Hematopoietic multipotent progenitor cell treated with erythropoietin and hydrocortisone succinate and interleukin-3 and kit ligand, for 15 days (in vitro differentiated cells): ENCODE results near the gene DMRTB1.

ENCODE experiments used
- DNase-seq: peaks from one replicate; pipeline ENCODE4 v3.0.0-alpha.2; 2015; ENCODE audit warnings: low spot score

The DMRTB1 gene

DNA sequence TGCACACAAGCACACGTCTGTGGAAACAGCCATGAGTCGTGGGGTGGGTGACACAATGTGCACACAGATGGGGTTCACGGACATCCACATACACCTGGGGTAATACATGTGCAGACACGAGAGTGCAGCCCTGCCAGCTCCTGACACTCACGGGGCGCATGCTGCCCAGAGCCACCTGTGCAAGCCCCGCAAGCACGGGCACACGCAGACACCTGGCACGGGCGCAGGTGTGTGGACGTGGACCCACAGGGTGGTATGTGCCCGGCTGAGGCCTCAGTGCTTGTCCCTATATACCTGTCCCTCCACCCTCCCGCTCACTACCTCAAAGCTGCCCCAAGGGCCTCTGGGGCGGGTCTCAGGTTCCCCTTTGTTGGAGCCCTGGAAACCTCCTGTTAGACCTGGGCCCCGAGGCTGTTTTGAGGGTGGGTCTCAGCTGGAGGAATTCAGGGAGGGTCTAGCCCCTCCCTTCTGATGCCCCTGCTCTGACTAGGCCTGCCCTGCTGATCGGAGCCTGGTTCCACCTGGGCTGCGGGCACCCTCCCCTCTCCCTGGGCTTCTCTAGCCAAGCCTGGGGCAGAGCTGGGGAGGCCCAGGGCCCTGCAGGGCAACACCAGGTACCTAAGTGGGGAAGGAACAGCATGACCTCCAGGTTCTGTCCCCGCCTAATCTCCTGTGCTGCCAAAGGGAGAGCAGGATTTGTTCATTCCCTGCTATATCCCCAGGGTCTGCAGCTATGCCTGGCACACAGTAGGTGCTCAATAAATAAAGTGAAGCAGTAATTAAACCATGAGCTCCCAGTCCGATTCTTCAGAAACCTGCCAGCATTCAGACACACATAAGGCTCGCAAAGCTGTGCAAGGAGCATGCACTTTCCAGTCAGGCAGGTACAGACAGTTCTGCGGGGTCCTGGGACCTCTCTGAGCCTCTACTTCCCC is 49.1 kb downstream of the DMRTB1 start:
- DNase-seq, result no peak

DNA sequence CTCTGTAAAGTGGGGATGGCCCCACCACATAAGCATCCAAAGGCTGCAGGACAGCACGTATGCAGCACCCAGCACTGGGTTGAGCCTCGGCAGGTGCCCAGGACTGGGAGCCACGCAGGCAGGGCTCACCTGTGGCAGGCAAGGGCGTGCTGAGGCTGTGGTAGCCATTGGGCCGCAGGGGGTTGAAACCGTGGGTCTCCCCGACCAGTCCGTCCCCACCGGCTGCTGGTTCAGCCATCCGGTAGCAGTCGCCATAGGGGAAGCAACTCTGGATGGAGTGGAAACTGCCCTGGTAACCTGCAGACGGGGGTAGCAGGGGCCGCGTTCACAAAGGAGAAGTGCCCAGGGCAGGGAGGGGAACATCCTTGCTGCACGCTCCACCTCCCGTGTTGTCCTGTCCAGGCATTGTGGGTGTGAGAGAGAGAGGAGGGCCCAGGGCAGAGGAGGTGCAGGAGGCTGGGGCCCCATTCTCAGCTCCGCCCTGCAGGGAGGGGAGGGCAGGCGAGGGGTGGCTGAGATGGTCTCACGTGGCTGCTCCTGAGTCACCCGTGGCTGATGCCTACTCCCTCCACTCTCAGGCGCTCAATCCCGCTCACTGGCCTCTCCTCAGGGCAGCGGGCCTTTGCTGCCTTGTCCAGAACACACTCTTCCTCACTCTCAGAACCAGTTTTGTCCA is 49.9 kb downstream of the DMRTB1 start:
- no peak for DNase-seq

DNA sequence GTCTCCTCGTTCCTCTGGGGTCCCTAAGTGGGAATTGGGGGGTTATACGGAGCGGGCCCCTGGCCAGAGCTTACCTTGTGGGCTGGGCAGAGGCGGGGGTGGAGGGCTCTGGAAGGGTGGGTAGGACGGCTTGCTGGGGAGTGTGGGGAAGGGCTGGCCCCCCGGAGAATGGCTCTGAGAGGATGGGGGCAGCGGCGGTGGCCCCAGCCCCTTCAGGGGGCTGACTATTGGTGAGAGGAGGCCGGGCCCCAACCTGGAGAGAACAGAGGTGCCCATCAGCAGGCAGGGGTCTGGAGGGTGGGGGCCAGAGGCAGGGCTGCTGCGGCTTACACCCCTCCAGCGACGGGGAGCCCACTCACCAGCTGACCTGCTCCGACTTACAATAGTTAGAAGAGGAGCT is 50.6 kb downstream of the DMRTB1 start:
- no peak for DNase-seq

DNA sequence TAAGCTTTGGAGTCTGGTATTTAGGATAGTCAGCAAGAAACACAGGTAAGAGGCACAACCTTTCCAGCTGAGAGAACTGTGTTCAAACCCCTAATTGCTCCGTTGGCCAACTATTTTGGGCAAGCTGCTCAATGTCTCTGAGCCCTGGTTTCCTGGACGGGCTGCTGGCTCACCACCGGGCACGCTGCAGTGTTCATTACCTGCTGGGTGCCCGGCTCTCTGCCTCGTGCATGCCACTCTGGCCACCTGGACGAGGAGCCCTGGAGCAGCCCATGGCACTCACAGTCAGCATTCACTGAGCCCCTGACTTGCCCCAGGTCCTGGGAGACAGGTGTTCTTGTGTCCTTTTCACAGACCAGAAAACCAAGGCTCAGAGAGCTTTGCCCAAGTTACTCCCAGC is 51.0 kb downstream of the DMRTB1 start:
- DNase-seq, result no peak

DNA sequence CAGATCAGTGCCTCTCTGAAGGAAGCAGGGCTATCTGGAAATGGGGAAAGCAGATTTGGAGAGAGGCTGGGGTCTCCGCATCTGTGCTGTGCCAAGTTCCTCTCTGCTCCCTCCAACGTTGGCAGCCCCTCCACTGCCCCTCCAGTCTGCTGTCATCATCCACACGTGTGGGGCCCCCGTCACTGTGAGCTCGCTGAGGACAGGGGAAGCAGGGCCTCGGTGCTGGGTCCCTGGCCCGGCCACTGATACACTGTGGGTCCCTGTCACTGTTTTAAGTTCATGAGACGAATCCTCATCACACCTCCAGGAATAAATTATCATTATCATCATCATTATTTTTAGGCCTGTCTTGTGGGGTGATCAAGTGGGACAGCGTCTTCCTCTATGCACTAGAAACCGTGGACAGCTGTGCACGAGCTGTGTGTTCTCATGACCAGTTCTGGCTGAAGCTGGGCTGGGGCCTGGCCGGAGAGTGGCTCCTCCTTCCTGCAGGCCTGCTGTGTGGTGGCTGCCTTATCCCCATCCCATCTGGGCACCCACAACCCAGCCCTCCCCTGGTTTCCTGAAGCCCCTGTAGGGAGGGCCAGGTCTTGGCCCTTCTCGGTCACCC is 52.2 kb downstream of the DMRTB1 start:
- DNase-seq, result no peak

DNA sequence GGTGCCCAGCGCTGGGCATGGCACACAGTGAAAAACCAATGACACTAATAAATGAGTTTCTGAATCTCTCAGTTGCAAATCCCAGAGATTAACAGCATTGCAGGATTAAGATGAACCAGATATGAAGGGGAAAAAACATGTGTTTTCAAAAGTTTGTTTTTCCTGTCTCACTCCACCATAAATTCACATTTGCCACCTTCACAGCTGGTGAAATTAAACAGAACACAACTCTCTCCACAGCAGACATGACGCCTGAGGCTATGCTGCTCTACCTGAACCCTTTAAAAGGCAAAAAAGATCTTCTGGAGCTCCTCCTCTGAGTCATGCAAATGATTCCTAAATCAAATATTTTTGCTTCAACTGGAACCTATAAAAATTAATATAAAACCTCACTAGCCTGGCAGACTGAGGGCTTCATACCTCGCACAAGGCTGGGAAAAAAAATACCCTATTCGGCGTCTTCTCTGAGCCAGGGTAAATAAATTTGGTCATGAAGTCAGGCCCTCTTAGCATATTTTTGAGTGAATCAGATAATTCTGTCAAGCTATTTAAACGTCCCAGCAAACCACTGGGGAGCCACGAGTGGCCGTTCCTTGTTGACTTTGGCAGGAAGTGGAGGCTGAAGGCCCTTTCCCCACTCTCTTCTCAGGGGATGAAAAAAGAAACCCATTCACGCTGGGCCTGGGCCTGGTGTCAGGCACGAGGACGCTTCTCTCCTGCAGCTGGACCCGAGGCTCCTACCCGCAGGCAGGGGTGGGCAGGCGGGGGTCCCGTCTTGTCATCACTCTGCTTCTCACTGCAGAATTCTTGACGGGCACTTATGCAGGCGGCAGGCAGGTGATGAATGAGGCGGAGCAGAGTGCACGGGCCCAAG is 53.0 kb downstream of the DMRTB1 start:
- DNase-seq, result no peak

DNA sequence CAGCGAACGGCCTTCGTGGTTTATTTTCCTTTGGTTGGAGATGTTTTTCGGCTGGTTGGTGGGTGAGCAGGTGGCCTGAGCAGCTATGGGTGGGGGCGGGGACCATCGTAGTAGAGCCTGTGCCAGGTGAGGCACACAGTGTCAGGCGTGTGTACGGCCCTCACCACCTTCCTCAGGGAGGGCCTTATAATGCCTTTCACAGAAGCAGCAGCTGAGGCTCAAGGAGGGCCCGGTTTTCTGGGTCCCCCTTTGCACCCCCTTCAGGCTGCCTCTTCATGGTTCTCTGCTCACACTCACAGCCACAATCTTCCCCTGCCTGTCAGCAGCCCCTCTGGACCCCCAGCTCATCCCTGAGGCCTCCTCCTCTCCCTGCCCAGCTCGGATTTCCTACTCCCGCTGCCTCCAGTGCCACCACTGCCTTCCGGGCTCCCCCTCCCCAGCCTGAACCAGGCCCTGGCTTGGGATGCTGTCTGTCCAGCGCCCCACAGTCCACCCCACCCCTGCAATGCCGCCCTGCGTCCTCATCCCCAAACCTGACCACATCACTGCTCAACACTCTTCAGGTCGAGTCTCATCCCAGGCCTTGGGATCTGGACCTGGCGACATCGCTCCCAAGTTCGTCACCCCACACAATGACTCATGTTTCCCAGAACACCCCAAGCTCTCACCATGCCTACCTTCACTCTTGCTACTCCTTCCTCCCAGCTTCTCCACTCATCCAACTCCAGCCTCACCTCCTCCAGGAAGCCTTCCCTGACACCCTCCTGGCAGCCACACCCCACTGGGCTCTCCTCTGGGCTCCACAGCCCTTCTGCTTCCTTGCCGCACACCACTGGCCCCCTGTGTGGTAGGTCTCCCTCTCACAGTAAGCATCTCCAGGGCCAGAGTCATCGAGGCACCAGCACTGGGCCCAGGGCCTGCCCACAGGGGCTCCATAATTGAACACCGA is 53.9 kb downstream of the DMRTB1 start:
- no peak for DNase-seq

DNA sequence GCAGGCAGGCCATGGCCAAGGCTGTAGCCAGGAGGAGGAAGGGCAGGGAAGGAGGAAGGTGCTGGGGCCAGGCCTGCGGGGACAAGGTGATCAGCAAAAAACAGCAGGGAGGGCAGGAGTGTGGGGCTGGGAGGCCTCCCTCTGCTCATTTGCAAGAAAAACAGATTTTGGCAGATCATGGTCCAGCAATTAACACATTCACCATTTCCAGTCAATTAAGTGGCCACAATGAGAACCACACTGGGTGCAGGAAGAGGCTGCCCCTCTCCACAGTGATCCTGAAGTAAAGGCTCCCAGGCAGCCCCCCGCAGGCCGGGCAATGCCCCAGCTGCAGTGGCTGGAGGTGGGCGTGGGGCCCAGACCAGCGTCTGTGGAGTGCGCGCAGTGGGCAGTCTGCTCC is 54.6 kb downstream of the DMRTB1 start:
- DNase-seq, result no peak

DNA sequence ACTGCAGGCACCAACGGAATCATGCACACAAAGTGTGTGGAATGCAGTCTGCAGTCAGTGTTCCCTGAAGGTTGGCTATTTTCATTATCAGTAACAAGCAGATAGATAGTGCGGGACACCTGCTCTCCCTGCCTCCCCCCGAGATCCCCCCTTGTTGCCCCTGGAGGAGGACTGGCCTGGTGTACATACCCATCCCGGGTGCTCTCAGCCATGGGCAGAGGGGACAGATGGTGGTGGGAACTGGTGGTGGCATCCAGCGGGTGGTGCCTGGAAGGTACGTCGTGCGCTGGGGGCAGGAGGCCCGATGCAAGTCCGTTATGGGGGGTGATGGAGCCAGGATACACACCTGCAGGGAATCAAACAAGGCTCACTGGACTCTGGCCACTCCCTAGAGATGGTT is 55.2 kb downstream of the DMRTB1 start:
- no peak for DNase-seq

DNA sequence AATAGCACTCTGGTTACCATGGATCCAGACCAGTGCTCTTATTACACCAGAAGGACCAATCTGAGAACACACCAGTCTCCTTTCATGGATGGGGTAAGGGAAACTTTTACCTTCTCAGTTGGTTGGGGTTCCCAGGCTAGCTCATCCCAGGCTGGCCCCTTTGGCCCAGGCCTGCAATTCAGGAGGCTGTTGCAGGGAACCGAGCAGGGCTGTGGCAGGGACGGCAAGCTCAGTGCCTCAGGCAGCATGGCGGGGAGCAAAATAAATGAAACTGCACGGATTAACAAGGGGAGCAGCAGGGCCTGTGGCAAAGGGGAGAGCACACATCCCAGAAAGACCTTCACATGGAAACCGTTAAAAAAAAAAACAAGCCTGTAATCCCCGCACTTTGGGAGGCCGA is 57.0 kb downstream of the DMRTB1 start:
- no peak for DNase-seq
